NCI-H1048 (cell line): ENCODE data around the gene KITLG.
"Not testable (repeated sequence)": the region's sequence is repeated elsewhere in the genome, so short reads cannot be mapped to it uniquely, and the experiment has no call there.

Experiments used
- DNase-seq: peaks from one replicate; lab custom pipeline; 2025; lab: John Stamatoyannopoulos, UW

The KITLG gene

GRCh38 chr12:88576866-88577265 is 3.4 kb downstream of the KITLG start:
- no peak for DNase-seq

DNA sequence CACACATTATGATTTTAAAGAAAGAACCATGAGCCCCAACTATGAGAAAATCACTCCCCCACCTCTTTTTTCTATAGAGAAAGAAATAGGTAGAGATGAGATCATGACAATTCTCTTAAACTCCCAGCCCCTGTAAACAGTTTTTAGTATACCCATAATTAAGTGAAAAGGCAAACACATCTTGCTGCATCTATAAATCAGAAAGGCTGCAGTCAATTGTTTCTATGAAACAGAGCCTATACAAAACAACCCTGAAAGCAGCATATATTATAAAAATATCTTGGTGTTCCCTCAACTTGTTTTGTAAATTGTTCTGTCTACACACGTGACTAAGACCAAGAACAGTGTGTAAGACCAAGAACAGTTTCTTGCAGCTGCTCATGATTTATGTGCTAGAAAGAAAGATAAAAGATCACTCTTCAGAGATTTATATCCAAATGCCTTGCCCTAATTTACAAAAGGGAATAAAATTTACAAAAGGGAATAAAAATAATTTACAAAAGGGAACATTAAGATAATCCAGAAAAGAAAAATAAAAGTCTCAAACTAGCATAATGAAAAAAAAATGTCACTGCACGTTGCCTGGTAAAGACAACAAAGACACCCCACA is 4.8 kb downstream of the KITLG start:
- DNase-seq: no peak

DNA sequence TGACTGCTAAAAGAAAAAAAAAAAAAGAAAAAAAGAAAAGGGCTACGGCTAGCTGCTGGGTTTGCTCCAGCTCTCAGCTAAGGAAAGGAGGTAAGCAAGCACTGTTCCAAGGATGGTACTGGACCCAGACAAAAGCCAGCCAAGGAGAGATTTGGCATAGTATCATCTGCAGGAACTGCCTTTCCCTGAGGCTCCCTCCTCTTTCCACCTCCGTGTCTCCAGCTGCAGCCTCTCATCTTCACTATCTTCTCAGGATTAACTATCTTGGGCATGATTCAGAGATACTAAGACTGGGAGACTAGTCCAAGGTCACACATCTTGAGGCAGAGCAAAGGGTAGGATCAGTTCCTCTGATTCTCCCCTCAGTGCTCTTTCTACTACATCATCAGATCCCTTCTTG is 6.0 kb downstream of the KITLG start:
- no peak for DNase-seq

- DNase-seq: no peak
Observed at GRCh38 chr12:88573583-88573982, 6.7 kb downstream of the KITLG start.

GRCh38 chr12:88572781-88573549 is 7.3 kb downstream of the KITLG start:
- DNase-seq: no peak

DNA sequence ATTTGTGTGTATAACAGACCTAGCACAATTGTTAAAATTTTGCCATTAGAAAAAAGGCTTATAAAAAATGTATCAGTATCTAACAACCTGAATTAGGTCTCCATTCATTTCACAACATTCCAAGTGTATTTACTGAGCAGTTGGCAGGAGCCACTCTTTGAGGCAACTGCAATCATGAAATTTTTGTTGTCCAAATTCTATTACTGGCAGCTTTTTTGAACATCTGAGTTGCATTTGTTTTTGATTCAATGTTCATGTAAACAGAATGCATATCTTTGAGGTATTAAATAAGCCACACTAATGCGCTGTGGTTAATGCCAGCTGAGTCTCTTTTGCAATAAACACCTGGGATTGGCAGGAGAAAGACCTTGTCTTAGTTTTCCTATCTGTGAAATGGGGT is 8.7 kb downstream of the KITLG start:
- no peak for DNase-seq

DNA sequence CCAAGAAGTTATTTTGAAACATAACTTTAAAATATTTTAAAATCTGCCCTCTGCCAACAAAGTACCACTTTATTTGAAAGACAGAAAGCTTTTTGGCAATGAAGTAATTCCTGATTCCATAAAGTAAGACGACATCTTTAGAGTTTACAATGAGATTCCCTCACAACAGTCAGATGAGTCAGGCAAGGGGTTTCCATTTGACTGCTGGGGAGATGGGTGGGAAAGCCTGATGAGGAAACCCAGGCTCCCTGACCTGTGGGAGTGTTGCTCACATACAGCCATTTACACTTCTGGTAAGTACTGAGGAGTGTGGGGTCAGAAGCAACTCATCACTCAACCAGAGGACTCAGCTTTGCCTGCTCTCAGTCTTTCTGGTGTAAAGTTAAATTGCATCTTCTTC is 10.2 kb downstream of the KITLG start:
- DNase-seq: no peak

- DNase-seq: no peak
Observed at GRCh38 chr12:88566430-88566829, 13.8 kb downstream of the KITLG start.

DNA sequence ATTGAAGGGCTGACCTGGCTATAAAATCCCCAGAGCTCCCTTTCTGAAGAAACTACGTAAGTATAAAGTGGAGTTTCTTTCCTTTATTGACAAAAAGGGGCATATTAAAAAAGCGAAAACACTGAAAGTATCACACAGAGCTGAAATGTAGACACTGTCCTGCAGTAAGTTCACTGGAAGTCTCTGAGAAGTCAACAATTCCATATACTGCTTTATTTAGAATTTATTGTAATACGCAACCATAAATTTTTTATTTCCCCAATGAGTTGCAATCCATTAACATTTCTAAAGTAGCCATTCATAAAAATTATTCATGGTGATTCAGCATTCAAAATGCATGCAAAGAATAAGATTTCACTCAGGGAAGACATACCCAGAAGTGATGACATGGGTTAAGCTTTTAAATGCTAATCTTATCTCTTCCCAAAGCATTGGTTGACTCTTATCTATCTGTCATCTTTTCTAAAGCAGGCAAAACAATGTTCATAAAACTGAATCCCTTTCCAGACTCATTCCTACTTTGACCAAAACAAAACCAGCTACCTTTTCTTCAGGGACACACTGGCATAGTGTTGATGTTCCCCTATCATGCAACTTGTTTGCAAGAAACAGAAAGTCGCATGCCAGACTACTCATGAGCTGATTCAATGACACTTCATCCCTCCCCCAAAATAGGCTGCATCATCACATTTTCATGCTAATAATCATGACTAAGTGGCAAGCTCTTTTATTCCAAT is 17.3 kb downstream of the KITLG start:
- DNase-seq: no peak

- no peak for DNase-seq
Observed at GRCh38 chr12:88562151-88562550, 18.1 kb downstream of the KITLG start.

GRCh38 chr12:88559772-88560171 is 20.5 kb downstream of the KITLG start:
- DNase-seq: no peak

DNA sequence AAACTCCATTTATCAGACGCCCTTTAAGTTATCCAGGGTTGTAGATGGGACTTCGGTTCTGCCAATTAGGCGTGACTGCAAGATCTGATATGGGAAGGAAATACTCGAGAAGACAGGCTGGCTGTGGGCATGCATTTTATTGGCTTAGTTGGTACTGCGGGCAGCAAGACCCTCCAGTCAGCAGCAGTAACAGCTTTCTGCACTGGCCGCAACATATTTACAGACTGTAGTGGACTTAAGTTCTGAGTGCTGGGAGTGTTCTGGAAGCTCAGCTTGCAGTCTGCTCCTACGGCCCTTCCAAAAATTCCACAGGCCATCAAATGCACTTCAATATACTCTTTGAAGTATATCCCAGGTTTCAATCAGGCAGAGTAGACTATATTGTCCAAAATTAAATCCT is 21.1 kb downstream of the KITLG start:
- DNase-seq: no peak

GRCh38 chr12:88558340-88558867 is 21.9 kb downstream of the KITLG start:
- no peak for DNase-seq

DNA sequence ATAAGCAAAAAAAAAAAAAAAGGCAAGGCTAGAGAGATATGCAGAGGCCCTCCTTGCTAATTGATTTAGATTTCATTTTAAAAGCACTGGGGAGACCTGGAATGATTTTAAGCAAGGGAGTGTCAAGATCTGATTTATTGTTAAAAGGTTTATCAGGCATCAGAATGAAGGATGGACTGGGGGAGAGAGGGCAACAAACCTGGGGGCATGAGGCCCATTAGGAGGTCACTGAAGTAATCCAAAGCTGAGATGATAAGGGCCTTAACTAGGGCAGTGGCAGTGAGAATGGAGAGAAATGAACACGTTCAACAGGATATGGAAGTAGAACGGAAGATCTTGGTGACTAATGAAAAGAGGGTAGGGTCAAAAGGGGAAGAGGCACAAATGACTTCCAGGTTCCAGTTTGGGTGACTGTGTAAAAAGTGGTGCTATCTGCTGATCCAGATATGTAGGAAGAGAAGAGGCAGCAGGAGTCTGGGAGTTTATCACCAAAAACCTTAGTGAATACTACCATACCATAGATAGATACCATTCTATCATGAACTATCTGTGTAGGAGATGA is 24.0 kb downstream of the KITLG start:
- DNase-seq: no peak

GRCh38 chr12:88553941-88554658 is 26.2 kb downstream of the KITLG start:
- DNase-seq: peak; percentile 9

- no peak for DNase-seq
Observed at GRCh38 chr12:88552610-88553079, 27.6 kb downstream of the KITLG start.

DNA sequence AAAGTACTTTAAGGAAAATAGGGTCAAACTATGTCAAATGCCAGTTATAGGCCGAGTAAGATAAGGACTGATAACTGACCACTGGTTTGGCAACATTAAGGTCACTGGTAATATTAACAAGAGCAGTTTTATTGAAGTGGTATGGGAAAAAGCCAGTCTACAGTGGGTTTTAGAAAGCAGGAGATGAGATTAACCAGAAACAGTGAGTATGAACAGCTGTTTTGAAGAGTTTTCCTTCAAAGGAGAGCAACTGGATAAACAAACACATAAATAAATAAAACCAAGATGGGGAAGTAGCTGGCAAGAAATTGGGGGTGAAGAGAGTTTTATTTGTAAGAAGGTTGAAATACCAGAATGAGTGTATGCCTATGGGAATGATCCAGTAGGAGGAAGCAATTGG is 30.3 kb downstream of the KITLG start:
- DNase-seq: no peak

GRCh38 chr12:88547949-88548348 is 32.3 kb downstream of the KITLG start:
- DNase-seq: not testable (repeated sequence)

DNA sequence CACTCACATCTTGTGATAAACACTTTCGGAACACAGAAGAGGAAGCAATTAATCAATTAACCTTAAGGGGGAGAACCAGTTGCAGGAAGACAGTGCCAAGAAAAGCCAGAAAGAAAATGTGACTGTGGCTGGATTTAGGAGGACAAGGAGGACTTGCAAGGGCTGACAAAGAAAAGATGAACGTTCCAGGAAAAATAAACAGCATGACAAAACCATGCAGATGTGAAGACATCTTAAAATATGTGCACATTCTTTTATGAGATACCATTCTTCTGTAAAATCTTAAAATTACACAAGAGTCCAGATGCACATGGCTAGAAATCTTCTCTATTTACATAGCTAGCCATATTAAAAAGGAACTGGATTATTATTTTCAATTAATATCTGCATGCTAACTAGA is 33.4 kb downstream of the KITLG start:
- no peak for DNase-seq

- DNase-seq: no peak
Observed at GRCh38 chr12:88546226-88546625, 34.0 kb downstream of the KITLG start.
